A549 (cell line): Measurements from ENCODE around the gene PLD6.

Experiments
- CEBPB ChIP-seq, 2 experiments: fragments of >200 bp in 1 of 2; sonication (Bioruptor Twin) in 1 of 2; formaldehyde crosslinking in 1 of 2; IDR thresholded peaks; 2 replicates each; pipeline ENCODE4 v1.6.1; 2012 to 2016
- CHD2 ChIP-seq: fragments of 150-350 bp; IDR thresholded peaks from 2 replicates; pipeline ENCODE4 v1.6.1; 2014; ENCODE audit warnings: low read length; ENCODE audit not compliant: partially characterized antibody
- CTCF ChIP-seq: fragments of >200 bp; sonication (Bioruptor Twin); formaldehyde crosslinking; IDR thresholded peaks from 3 replicates; pipeline ENCODE4 v1.5.1; 2016
- EP300 ChIP-seq, 2 experiments: fragments of >200 bp; sonication (Bioruptor Twin); formaldehyde crosslinking; IDR thresholded peaks; 2 replicates in 1 of 2; 3 replicates in 1 of 2; pipeline ENCODE4 v1.6.1; 2016 to 2017
- HDAC2 ChIP-seq: fragments of 200-600 bp; sonication (generic); IDR thresholded peaks from 2 replicates; pipeline ENCODE4 v1.6.1; 2016
- MAX ChIP-seq: IDR thresholded peaks from 2 replicates; pipeline ENCODE4 v1.6.1; 2012
- NFE2L2 ChIP-seq: fragments of 150-350 bp; conservative IDR thresholded peaks from 2 replicates; pipeline ENCODE4 v1.6.1; 2014; ENCODE audit warnings: low read length
- NR3C1 ChIP-seq: fragments of >200 bp; sonication (Bioruptor Twin); formaldehyde crosslinking; IDR thresholded peaks from 3 replicates; pipeline ENCODE4 v1.6.1; 2017
- POLR2A ChIP-seq: IDR thresholded peaks from 2 replicates; pipeline ENCODE4 v1.6.1; 2012; ENCODE audit warnings: mild to moderate bottlenecking, low read length
- RFX5 ChIP-seq: fragments of 450-650 bp; IDR thresholded peaks from 2 replicates; pipeline ENCODE4 v1.7.1; 2014; ENCODE audit warnings: antibody characterized with exemption, mild to moderate bottlenecking, moderate library complexity
- RNF2 ChIP-seq: fragments of 200-600 bp; sonication (generic); IDR thresholded peaks from 2 replicates; pipeline ENCODE4 v1.6.1; 2016; ENCODE audit warnings: low read depth, mild to moderate bottlenecking, antibody characterized with exemption, moderate library complexity, borderline replicate concordance
- ZSCAN20 ChIP-seq: fragments of 250-450 bp; sonication (Bioruptor Pico); IDR thresholded peaks from 2 replicates; pipeline ENCODE4 v1.8.0; 2022; ENCODE audit warnings: mild to moderate bottlenecking, moderate library complexity

GRCh38 chr17:17206913-17207335 is 791 bp upstream of the PLD6 start:
- TF ChIP-seq HDAC2: no peak
- TF ChIP-seq CTCF: no peak
- TF ChIP-seq RNF2: no peak
- no peak for TF ChIP-seq POLR2A
- no peak for TF ChIP-seq CHD2
- TF ChIP-seq ZSCAN20 (CRISPR knock-in tag): no peak
- TF ChIP-seq NR3C1: no peak
- no peak for TF ChIP-seq EP300 (IDR thresholded peaks at IDR 0.05)
- no peak for TF ChIP-seq RFX5
- no peak for TF ChIP-seq CEBPB (IDR thresholded peaks at IDR 0.05)
- TF ChIP-seq NFE2L2: no peak
- no peak for TF ChIP-seq MAX
